Measurements from ENCODE around the gene SERAC1. TPM values are rescaled to one million over a fixed set of nuclear protein-coding genes. Genes with fewer than 3 reads are reported as not detected.

SERAC1 gene
- total RNA-seq, 1 donor: 26.3 TPM

GRCh38 chr6:158080849-158081656 lies 87.0 kb downstream of the SERAC1 start:
- DNase-seq (ENCODE audit: low read depth): no peak
- TF ChIP-seq CTCF (IDR thresholded peaks at IDR 0.05; ENCODE audit: insufficient read depth, low read depth, low read length): no peak

DNA sequence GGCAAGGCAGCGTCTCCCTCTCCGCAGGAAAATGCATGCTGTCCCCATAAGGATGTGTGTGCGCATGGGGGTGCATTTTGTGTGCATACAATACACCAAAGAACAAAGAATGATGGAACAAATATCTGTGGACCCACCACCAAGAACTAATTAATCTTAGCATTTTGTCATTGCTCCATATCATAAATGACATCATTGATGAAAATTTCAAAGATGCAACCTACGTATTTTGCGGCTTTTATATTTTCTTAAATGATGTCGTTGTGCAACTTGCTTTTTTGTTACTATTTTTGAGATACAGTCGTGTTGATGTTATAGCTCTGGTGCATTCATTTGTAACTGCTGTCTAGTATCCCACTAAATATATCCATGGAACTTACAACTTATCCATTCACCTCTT lies 89.7 kb downstream of the SERAC1 start:
- no peak overlapping the region for H3K4me3 ChIP-seq (ENCODE audit: low read depth, low read length)
- no peak for DNase-seq (ENCODE audit: low read depth)
- TF ChIP-seq CTCF (IDR thresholded peaks at IDR 0.05; ENCODE audit: insufficient read depth, low read depth, low read length): no peak

More at GRCh38 chr6:158080849-158081656, 87.0 kb downstream of the SERAC1 start:
- H3K4me3 ChIP-seq (ENCODE audit: low read depth, low read length): no peak overlapping the region

DNA sequence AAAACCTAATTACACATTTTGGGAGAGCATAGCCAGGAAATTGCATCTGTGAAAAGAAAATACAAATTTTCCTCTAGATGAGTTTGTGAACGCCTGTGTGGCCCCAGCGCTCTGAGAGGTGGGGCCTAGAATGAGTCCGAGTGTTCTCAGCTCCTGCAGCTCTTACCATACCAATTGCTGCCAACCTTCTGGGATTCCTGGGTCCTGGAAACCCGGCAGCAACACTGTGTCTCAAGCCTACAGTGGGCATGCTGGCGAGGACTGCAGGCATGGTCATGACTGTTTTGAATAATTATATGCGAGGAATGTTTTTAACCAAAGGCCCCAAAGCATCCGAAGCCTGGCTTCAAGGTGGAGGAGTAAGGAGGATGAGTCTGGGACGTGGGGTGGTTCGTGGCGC lies 90.4 kb downstream of the SERAC1 start:
- no peak for TF ChIP-seq CTCF (IDR thresholded peaks at IDR 0.05; ENCODE audit: insufficient read depth, low read depth, low read length)
- no peak for DNase-seq (ENCODE audit: low read depth)
- H3K4me3 ChIP-seq (ENCODE audit: low read depth, low read length): no peak overlapping the region

DNA sequence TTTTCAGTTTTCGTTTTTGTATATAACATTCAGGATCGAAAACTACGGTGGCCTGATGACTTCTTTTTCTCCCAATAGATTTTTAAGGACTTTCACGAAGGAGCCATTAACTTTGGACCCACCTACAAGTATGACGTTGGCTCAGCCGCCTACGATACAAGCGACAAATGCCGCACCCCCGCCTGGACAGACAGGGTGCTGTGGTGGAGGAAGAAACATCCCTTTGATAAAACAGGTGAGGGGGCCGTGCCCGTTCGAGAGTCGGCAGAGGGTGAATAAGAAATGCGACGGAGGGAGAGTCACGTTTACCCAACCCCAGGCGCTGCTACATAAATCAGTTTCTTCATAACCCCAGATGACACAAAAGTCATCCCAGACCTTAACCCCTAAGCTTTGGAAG lies 91.5 kb downstream of the SERAC1 start:
- no peak for TF ChIP-seq CTCF (IDR thresholded peaks at IDR 0.05; ENCODE audit: insufficient read depth, low read depth, low read length)
- no peak for DNase-seq (ENCODE audit: low read depth)
- no peak overlapping the region for H3K4me3 ChIP-seq (ENCODE audit: low read depth, low read length)

DNA sequence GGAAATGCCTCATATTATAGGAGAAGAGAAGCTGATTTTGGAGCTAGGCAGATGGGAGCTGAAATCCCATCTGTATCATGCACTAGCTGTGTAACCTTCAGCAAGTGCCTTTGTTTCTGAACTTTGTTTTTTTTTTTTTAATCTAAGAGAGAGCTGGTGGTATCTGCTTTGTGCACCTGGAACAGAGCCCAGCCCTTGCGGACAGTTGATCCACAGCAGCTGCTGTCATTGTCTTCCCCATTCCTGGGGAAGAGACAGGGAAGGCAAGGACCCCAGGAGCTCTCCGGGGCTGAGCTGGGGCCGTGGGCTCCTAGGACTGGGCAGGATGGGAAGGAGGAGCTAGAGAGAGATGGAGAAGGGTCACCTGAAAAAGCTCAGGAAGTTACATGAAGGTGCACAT lies 94.3 kb downstream of the SERAC1 start:
- peak; percentile 17 for DNase-seq (ENCODE audit: low read depth)
- no peak for TF ChIP-seq CTCF (IDR thresholded peaks at IDR 0.05; ENCODE audit: insufficient read depth, low read depth, low read length)
- no peak overlapping the region for H3K4me3 ChIP-seq (ENCODE audit: low read depth, low read length)

GRCh38 chr6:158072083-158072721 lies 95.9 kb downstream of the SERAC1 start:
- TF ChIP-seq CTCF (IDR thresholded peaks at IDR 0.05; ENCODE audit: insufficient read depth, low read depth, low read length): peak; percentile 83
- DNase-seq (ENCODE audit: low read depth): peak; percentile 77
- no peak overlapping the region for H3K4me3 ChIP-seq (ENCODE audit: low read depth, low read length)

All from fibroblast of villous mesenchyme (primary cell).